ENCODE data around the gene CD109. TPM values are rescaled to one million over a fixed set of nuclear protein-coding genes. Genes with fewer than 3 reads are reported as not detected.

The CD109 gene
- total RNA-seq, 1 donor from 2014 or later, result 26.0 TPM

- H3K4me3 Mint-ChIP-seq (ENCODE audit: unreplicated experiment), result no peak overlapping the region
- TF ChIP-seq, protein P1, sequence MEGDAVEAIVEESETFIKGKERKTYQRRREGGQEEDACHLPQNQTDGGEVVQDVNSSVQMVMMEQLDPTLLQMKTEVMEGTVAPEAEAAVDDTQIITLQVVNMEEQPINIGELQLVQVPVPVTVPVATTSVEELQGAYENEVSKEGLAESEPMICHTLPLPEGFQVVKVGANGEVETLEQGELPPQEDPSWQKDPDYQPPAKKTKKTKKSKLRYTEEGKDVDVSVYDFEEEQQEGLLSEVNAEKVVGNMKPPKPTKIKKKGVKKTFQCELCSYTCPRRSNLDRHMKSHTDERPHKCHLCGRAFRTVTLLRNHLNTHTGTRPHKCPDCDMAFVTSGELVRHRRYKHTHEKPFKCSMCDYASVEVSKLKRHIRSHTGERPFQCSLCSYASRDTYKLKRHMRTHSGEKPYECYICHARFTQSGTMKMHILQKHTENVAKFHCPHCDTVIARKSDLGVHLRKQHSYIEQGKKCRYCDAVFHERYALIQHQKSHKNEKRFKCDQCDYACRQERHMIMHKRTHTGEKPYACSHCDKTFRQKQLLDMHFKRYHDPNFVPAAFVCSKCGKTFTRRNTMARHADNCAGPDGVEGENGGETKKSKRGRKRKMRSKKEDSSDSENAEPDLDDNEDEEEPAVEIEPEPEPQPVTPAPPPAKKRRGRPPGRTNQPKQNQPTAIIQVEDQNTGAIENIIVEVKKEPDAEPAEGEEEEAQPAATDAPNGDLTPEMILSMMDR (IDR thresholded peaks at IDR 0.05), result no peak
- no peaks in the 10 kb centered on the region for H3K36me3 Mint-ChIP-seq (ENCODE audit: low read depth)
- H3K27ac Mint-ChIP-seq (ENCODE audit: unreplicated experiment), result no peak overlapping the region
- H3K27me3 Mint-ChIP-seq (ENCODE audit: low read depth), result peaks cover 5% of the 10 kb centered on the region
- no peaks in the 10 kb centered on the region for H3K9me3 Mint-ChIP-seq (ENCODE audit: low read depth)
- H3K4me1 Mint-ChIP-seq (ENCODE audit: low read depth), result peaks cover 11% of the 10 kb centered on the region
- no peak for DNase-seq (ENCODE audit: low spot score)
Measured at GRCh38 chr6:73665686-73666319, 30.2 kb upstream of the CD109 start.

DNA sequence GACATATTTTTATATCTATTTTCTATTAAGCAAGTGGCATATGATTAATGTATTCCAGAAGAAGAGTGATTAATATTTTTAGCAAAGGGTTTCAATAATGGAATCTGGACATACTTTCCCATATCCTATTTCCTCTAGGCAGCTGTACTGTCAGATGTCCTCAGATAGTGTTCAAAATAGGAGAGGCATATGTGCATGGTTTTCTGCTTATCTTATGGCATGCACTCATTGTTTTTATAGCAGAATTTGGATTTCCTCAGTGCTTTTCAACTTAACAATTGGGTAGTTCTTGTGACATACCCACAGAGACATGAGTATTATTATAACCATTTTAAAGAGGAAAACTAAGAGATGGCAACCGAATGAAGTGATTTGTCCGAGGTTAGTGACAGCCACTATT, 29.6 kb upstream of the CD109 start:
- H3K9me3 Mint-ChIP-seq (ENCODE audit: low read depth), result no peaks in the 10 kb centered on the region
- no peak overlapping the region for H3K27ac Mint-ChIP-seq (ENCODE audit: unreplicated experiment)
- peaks cover 5% of the 10 kb centered on the region for H3K27me3 Mint-ChIP-seq (ENCODE audit: low read depth)
- H3K4me3 Mint-ChIP-seq (ENCODE audit: unreplicated experiment), result no peak overlapping the region
- no peak for DNase-seq (ENCODE audit: low spot score)
- H3K4me1 Mint-ChIP-seq (ENCODE audit: low read depth), result peaks cover 11% of the 10 kb centered on the region
- TF ChIP-seq, protein P1 (IDR thresholded peaks at IDR 0.05), result no peak
- H3K36me3 Mint-ChIP-seq (ENCODE audit: low read depth), result no peaks in the 10 kb centered on the region

DNA sequence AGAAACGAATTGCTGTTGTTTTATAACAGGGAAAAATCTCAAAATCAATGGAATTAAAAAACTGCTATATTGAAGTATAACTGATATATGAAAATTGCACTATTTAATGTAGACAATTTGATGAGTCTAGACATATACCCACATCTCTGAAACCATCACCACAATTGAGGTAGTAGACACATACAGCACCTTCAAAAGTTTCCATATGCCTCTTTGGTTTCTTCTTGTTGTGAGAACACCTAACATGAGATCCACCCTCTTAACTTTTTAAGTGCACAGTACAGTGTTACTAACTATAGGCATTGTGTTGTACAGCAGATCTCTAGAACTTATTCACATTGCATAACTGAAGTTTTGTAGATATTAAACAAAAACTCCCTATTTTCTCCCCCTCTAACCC, 28.2 kb upstream of the CD109 start:
- no peak for DNase-seq (ENCODE audit: low spot score)
- Mint-ChIP-seq H3K4me1 (ENCODE audit: low read depth) (peaks cover 11% of the 10 kb centered on the region), H3K36me3 (ENCODE audit: low read depth) (no peaks in the 10 kb centered on the region), H3K27ac (ENCODE audit: unreplicated experiment) (no peak overlapping the region), H3K9me3 (ENCODE audit: low read depth) (no peaks in the 10 kb centered on the region), H3K27me3 (ENCODE audit: low read depth) (peaks cover 5% of the 10 kb centered on the region), H3K4me3 (ENCODE audit: unreplicated experiment) (no peak overlapping the region)
- TF ChIP-seq, protein P1 (IDR thresholded peaks at IDR 0.05), result no peak

GRCh38 chr6:73669005-73669404, 27.0 kb upstream of the CD109 start:
- H3K9me3 Mint-ChIP-seq (ENCODE audit: low read depth), result no peaks in the 10 kb centered on the region
- H3K27me3 Mint-ChIP-seq (ENCODE audit: low read depth), result peaks cover 5% of the 10 kb centered on the region
- H3K27ac Mint-ChIP-seq (ENCODE audit: unreplicated experiment), result no peak overlapping the region
- TF ChIP-seq, protein P1 (IDR thresholded peaks at IDR 0.05), result no peak
- peaks cover 11% of the 10 kb centered on the region for H3K4me1 Mint-ChIP-seq (ENCODE audit: low read depth)
- no peak overlapping the region for H3K4me3 Mint-ChIP-seq (ENCODE audit: unreplicated experiment)
- H3K36me3 Mint-ChIP-seq (ENCODE audit: low read depth), result no peaks in the 10 kb centered on the region
- DNase-seq (ENCODE audit: low spot score), result no peak

DNA sequence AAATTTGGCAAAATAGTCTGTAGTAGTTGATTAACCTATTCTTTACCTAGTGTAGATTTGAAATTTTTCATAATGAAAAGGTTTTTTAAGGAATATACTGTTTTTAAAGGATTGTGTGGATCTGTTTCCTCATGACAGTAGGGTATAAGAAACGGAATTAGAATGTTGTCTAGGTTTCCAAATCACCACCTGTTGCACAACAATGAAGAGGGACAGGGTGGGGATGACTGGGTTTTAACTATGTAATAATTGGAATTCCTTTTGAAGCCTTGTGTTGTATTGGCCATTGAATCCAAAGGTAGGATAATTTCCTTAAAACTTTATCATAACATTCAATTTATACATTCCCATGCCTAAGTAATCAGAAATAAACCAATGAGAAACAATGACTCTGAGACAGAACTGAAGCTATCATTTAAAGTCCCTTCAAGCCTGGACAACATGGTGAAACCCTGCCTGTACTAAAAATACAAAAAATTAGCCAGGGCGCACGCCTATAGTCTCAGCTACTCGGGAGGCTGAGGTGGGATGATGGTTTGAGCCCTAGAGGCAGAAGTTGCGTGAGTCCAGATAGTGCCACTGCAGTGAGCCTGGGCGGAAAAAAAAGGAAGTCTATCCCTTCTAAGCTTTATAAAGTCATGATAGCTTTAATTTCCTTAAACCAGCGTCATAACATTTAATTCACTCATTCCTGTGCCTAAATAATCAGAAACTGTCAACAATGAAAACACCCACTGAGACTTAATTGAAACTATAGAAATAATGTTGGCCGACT, 23.9 kb upstream of the CD109 start:
- peaks cover 6% of the 10 kb centered on the region for H3K4me1 Mint-ChIP-seq (ENCODE audit: low read depth)
- TF ChIP-seq, protein P1 (IDR thresholded peaks at IDR 0.05), result no peak
- H3K27ac Mint-ChIP-seq (ENCODE audit: unreplicated experiment), result no peak overlapping the region
- no peak overlapping the region for H3K4me3 Mint-ChIP-seq (ENCODE audit: unreplicated experiment)
- no peaks in the 10 kb centered on the region for H3K36me3 Mint-ChIP-seq (ENCODE audit: low read depth)
- DNase-seq (ENCODE audit: low spot score), result no peak
- no peaks in the 10 kb centered on the region for H3K9me3 Mint-ChIP-seq (ENCODE audit: low read depth)
- peaks cover 5% of the 10 kb centered on the region for H3K27me3 Mint-ChIP-seq (ENCODE audit: low read depth)

Data from chondrocyte (in vitro differentiated cells).